HG03565 (cell line): ENCODE data around the gene MUC5AC.

ENCODE experiments used
- ATAC-seq: cut with Tn5 transposase; IDR thresholded peaks from one replicate; pipeline ENCODE4 v1.9.1; 2021; ENCODE audit warnings: mild to moderate bottlenecking, moderate library complexity; ENCODE audit not compliant: unreplicated experiment

Gene MUC5AC

DNA sequence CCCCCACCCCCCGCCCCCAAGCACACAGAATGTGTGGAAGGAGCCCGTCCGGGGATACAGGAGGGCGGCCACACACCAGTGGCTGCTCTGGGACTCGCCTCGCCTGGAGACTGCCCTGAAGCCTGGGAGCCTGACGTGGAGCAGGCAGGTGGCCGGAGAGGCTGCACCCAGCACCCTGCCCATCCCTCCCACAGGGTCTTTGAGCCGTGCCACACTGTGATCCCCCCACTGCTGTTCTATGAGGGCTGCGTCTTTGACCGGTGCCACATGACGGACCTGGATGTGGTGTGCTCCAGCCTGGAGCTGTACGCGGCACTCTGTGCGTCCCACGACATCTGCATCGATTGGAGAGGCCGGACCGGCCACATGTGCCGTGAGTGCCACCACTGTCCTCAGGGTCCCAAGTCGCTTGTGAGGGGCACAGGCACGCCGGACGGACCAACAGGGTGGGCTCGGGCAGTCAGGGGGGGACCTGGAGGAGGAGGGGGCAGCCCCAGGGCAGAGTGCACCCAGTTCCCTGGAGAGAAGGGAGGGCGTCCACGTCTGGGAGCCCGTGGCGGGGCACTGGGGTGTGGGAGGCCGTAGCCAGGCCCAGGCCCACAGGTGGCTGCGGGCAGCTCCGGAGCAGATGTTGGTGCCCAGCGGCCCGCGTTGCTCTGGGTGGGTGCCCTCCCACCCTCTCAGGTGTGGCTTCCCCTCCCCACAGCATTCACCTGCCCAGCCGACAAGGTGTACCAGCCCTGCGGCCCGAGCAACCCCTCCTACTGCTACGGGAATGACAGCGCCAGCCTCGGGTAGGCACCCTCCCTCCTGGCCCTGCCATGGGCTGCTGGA, 38.1 kb downstream of the MUC5AC start:
- ATAC-seq = no peak

DNA sequence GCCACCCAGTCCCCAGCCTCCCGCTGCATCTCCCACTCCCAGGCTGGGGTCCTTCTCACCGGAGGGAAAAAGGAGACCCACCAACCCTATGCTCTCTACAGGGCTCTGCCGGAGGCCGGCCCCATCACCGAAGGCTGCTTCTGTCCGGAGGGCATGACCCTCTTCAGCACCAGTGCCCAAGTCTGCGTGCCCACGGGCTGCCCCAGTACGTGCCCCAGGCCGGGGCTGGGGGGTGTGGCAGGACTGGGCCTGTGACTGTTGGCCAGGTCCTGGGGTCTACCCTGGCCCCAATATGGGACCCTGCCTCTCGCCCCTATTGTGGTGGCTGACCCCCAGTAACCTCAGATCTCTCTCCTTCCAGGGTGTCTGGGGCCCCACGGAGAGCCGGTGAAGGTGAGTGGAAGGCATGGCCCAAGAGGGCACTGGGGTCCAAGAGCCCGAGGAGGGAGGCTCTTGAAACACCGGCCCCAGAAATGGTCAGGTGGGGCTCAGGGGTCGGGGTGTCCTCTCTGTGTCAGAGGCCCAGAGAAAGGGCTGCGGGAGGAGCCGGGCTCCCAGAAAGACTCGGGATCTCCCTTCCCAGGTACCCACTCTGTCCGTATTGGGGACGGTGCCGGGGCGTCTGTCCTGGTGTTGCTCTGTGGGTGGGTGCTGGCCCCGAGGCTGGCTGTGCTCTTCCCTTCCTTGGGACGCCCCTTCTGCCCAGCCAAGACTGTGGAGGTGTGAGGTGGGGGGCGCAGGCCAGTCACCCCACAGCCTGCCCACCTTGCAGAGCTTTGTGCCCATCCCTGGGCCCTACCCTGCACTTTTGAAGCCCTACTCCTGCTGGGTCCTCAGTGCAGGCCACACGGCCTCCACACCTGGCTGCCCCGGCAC, 39.0 kb downstream of the MUC5AC start:
- ATAC-seq = no peak

DNA sequence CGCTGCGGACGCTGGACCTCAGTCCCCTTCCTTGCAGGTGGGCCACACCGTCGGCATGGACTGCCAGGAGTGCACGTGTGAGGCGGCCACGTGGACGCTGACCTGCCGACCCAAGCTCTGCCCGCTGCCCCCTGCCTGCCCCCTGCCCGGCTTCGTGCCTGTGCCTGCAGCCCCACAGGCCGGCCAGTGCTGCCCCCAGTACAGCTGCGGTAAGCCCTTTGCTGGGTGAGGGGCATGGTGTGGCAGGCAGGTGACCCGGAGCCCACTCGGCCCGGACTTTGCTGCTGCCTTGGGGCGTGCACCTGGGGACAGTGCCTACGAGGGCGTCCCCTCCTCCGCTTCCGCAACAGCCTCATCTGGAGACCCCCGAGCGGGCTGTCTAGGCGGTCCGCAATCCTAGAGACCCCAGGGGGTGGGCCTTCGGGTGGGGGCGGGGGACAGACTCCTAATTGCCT, 39.7 kb downstream of the MUC5AC start:
- ATAC-seq = no peak

DNA sequence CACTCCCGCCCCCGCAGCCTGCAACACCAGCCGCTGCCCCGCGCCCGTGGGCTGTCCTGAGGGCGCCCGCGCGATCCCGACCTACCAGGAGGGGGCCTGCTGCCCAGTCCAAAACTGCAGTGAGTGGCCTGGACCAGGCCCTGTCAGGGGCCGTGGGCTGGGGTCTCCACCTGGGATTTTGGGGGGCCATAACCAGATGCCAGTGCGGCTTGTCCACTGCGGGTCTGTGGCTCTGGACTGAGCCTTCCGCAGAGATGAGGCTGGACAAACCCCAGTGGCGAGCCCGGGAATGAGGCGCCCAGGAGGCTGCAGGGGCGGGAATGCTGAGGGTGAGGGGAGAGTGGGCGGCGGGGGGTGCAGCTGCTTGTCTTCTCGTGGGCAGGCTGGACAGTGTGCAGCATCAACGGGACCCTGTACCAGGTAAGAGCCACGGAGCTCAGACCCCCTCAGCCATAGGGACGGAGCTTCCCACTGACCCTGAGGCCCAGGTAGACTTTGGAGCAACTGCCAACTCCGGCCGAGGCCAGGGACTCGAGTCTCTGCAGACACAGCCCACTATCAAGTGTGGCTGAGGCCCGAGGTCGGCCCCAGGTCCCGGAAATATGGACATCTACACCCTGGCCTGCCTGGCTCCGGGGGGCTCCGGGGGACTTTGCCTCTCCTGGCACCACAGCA, 40.3 kb downstream of the MUC5AC start:
- ATAC-seq = no peak

DNA sequence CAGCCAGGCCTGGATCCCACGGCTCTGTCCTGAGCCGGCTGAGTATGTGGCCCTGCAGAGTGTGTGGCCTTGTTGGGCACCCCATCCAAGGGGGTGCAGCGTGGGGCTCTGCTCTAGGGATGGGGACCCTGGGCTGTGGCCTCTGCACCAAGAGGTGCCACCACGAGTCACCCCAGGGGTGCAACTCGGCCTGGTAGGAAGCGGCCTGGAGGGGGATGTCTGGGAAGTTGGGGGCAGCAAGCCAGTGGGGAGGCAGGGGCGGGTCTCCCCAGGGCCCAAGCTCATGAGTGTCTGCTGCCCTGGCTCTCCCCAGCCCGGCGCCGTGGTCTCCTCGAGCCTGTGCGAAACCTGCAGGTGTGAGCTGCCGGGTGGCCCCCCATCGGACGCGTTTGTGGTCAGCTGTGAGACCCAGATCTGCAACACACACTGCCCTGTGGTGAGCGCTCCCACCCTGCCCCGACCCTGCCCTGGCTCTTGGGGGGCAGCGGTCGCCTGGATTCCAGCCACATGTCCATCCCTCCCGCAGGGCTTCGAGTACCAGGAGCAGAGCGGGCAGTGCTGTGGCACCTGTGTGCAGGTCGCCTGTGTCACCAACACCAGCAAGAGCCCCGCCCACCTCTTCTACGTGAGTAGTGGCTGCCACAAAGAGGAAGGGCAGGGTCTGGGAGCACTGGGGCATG, 40.9 kb downstream of the MUC5AC start:
- ATAC-seq = no peak

DNA sequence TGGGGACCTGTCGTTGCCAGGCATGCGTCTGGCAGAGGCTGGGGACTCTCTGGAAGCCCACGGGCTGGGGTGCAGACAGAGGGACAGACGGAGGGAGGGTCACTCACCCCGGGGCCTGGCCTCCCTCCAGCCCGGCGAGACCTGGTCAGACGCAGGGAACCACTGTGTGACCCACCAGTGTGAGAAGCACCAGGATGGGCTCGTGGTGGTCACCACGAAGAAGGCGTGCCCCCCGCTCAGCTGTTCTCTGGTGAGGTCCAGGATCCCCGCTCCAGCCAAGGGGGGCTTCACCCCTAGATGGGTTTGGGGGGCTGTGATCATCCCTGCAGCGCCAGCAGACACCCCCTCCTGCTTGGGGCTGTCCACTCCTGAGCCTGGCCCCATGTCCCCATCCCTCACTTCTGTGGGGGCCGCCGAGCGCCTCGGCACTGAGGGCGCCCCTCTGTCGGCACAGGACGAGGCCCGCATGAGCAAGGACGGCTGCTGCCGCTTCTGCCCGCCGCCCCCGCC, 41.5 kb downstream of the MUC5AC start:
- no peak for ATAC-seq

DNA sequence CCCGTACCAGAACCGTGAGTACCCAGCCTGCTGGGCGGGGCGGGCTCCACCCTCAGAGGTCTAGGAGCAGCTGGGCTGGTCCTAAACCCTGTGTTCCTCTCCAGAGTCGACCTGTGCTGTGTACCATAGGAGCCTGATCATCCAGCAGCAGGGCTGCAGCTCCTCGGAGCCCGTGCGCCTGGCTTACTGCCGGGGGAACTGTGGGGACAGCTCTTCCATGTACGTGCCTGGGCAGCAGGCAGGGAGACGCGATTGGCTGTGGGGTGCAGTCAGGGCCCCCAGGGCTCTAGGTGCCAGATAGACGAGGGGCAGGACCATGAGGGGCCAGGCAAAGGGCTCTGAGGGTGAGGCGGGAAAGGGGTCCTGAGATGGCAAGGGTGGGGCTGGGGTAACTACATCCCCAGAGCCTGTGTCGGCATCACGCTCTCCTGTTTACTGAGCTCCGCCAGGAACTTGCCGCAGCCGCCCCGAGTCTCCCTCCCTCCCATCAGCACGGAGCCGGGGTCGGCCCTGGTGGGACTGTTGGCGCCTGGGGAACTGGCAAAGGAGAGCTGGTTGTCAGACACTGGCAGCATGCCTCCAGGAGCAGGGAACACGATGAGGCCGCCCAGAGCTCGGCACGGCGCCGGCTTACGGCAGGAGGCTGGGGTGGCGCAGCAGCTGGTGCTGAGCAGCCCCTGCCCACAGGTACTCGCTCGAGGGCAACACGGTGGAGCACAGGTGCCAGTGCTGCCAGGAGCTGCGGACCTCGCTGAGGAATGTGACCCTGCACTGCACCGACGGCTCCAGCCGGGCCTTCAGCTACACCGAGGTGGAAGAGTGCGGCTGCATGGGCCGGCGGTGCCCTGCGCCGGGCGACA, 42.2 kb downstream of the MUC5AC start:
- no peak for ATAC-seq

DNA sequence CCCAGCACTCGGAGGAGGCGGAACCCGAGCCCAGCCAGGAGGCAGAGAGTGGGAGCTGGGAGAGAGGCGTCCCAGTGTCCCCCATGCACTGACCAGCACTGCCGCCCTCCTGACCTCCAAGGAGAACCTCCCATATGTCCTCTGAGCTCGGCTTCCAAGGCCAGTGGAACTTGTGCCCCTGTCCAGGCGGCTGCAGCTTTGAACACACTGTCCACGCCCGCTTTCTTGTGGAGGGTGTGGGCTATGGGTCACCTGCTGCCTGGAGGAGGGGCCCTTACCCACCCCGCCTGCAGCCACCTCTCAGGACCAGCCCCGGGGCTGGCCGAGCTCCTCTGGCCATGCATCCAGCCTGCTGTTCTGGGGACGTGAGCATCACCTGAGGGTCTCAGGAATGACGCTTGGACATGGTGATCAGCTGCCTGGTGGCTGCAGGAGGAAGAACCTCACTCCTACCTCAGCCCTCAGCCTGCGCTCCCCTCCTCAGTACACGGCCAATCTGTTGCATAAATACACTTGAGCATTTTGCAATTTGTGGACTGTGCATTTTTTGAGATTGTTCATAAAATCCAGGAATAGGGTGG, 42.9 kb downstream of the MUC5AC start:
- ATAC-seq = no peak

DNA sequence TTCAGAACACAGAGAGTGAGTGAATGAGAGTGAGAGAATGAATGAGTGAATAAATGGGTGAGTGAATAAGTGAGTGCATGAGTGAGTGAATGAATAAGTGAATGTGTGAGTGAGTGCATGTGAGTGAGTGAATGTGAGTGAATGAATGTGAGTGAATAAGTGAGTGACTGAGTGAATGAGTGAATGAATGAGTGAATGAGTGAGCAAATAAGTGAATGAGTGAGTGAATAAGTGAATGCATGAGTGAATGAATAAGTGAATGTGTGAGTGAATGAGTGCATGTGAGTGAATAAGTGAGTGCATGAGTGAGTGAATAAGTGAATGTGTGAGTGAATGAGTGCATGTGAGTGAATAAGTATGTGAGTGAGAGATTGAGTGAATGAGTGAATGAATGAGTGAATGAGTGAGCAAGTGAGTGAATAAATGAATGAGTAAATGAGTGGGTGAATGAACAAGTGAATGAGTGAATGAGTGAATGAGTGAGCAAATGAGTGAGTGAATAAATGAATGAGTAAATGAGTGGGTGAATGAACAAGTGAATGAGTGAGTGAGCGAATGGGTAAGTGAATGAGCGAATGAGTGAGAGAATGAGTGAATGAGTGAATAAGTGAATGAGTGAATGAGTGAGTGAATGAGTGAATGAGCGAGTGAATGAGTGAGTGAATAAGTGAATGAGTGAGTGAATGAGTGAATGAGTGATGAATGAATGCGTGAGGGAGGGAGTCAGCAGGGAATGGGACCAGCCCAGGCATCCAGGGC, 43.8 kb downstream of the MUC5AC start:
- no peak for ATAC-seq

DNA sequence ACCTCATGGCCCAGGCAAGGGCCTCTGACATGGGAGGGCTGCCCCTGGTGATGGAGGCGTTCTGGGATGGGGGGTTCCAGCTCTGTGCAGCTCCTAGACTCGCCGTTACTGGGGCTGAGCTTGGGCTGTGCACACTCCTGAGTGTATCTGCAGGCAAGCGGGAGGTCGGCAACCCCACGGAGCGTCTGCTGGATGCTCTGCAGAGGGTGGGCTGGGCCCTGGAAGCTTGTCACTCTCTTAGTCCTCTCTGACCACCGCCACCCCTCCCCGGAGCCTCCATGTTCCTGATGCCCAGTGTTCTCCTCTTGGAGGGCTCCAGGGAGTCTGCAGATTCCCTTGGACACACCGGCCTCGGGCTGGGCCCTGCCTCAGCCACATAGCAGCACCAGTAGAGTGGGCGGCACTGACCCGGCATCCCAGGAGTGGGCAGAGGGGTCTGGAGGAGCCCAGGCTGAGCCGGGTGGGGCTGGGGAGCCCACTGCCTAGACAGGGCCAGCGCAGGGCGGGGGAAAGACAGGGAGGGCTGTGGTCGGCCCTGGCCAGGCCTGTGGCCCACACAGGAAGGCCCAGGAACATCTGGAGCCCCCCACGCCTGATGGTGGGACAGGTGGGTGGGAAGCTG, 44.5 kb downstream of the MUC5AC start:
- no peak for ATAC-seq

DNA sequence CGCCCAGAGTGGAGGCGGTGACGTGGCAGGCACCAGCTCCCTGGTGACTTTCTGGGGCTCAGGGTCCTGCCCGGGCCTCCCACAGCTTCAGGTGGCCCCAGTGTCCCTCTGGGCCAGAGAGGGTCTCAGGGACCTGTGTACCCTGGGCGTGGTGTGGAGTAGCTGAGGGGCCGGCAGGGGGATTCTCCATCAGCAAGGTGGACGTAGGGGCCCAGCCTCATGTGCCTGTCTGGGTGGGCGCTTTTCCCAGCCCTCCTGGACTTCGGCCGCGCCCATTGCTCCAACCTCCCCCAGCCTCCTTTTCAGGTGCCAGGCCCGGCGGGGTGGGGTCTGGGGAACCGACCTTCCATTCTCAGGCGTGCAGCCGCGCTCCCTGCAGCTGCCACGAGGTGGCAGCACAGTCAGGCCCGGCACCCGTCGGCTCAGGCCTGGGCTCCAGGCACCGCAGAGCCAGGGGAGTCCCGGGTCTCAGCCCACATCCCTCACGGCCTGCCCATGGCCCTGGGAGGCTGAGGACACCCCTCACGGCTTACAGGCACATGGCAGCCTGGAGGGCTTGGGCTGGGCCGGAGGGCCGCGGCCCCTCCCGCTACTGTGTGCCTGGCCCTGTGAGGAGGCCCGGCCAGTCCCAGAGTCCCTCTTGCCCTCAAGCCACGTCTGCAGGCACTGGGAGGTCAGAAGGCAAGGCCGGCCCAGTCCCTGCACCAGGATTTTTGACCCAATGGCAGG, 45.2 kb downstream of the MUC5AC start:
- no peak for ATAC-seq

DNA sequence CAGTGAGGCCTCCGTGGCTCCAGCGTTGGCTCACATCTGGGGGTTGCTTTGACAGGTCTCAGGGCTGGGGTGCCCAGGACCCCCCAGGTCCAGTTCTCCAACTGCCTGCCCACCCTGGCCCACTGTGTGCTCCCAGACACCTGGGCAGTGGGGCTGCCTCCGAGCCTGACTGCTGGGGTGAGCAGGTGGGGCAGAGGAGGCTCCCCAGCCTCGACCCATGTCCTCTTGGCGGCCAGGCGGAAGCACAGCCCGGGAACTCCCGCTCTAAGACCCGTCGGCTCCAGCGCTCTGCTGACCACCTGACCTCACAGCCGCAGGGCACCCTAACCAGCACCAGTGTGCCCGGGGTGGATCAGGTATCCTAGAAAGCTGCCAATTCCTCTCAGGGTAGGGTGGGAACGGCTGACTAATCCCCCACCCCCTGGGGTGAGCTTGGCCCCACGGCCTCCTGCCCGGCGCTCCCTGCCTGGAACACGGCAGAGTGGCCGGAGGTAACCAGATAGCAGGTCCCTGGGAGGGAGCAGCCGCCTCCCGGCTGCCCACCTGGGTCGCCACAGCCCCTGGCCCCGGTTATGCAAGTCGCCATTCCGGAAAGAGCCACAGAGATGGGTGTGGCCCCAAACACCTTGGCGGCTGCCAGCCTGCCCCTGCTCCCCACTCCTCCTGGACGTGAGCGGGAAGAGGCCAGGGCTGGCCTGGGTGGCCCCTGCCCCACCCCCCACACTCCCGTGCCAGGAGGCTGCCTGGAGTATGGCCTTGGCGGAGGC, 45.9 kb downstream of the MUC5AC start:
- no peak for ATAC-seq

DNA sequence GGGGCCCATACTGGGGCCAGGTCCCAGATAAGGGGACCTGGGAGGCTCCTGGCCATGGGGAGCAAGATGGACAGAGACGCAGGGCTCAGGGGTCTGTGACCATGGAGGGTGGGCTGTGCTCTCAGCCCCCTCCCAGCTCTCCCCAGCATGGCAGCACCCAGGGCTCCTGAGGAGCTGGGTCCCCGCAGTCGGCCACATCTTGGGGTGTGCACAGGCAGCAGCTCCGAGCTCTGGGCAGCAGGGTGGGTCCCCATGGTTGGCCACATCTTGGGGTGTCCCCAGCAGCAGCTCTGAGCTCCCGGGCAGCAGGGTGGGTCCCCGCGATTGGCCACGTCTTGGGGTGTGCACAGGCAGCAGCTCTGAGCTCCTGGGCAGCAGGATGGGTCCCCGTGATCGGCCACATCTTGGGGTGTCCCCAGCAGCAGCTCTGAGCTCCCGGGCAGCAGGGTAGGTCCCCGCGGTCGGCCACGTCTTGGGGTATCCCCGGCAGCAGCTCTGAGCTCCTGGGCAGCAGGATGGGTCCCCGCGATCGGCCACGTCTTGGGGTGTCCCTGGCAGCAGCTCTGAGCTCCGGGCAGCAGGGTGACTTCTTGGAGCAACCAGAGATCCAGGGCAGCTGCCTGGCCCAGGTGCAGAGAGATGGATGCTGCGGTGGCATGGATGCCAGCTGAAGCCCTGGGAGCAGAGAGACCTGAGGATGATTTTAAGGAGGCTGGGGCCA, 46.8 kb downstream of the MUC5AC start:
- no peak for ATAC-seq

DNA sequence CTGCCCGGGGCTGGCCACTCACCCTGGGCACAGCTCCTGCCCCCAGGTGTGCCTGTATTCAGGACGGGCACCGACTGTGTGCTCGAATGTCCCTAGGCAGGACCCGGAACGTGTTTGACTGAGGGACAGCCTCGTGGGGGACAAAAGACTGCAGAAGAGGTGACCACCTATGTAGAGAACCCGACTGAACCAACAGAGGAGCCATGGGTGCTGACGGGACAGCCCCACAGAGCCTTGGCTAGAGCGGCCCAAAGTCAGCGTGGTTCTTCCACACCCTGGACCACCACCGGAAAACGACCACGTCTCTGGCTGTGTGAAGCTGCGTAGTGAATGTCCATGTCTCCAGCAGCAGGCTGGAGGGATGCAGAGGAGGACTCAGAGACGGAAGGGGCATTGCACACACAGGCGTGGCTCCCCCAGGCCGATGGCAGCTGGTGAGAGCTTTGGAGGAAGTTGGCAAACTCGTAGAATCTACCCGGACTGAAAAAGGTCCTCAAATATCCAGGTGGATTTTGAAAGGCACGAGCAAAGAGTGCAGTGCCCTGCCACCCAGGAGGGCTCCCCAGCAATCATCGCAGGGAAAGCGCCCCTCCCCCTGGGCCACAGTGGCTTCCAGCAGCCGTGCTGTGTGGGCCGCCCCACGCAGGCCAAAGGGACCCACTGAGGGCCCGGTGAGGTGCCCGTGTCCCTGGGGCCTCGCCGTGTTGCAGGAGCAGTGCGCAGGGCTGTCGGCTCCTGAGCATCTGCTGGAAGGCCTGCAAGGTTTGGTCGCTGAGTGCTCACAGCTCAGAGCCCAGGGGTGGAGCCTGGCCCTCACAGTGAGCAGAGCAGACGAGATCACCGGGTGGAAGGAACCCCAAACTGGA, 47.6 kb downstream of the MUC5AC start:
- ATAC-seq = no peak

DNA sequence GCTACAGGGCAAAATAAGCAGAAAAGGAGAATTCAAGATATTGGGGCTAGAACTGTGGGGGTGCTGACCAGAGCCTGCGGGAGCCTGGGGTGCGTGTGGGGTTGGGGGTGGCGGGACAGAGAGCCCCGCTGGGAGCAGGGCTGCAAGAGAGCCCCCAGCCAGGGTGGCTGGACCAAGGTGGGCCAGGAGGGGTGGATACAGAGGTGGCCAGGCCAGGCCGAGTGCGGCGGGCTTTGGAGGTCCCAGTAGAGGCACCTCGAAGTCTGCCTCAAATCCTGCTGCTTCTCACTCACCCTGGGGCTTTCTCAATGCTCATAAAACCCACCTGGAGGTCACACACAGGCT, 48.2 kb downstream of the MUC5AC start:
- ATAC-seq = no peak
